Astrocyte (in vitro differentiated cells and primary cell): ENCODE data around the gene CIZ1. TPM values are rescaled to one million over a fixed set of nuclear protein-coding genes. Genes with fewer than 3 reads are reported as not detected.

ENCODE experiments used
- DNase-seq: peaks from one replicate; pipeline ENCODE4 v3.0.0-alpha.2; 2010; ENCODE audit warnings: low read depth
- FAIRE-seq: peaks from 2 replicates; lab custom pipeline; 2011; peaks lifted over from hg19 to GRCh38; lab: Jason Lieb, UNC
- H2AFZ ChIP-seq: 2 replicates; pipeline ENCODE4 v1.6.0; 2012; ENCODE audit warnings: low read depth, low read length, inconsistent platforms
- H3K27ac ChIP-seq: 2 replicates; pipeline ENCODE4 v1.5.1; 2011; ENCODE audit warnings: low read depth, low read length, inconsistent platforms
- H3K27me3 ChIP-seq: 2 replicates; pipeline ENCODE4 v1.6.0; 2011; ENCODE audit warnings: low read length, inconsistent platforms; ENCODE audit not compliant: insufficient read depth
- H3K36me3 ChIP-seq: 2 replicates; pipeline ENCODE4 v1.5.1; 2011; ENCODE audit warnings: low read length, inconsistent platforms; ENCODE audit not compliant: insufficient read depth
- H3K4me1 ChIP-seq: 2 replicates; pipeline ENCODE4 v1.5.1; 2011; ENCODE audit warnings: low read length, inconsistent platforms; ENCODE audit not compliant: insufficient read depth
- H3K4me2 ChIP-seq: 2 replicates; pipeline ENCODE4 v1.6.0; 2012; ENCODE audit warnings: low read length, inconsistent platforms
- H3K4me3 ChIP-seq: 2 replicates; pipeline ENCODE4 v1.5.1; 2011; ENCODE audit warnings: low read depth, mild to moderate bottlenecking, low read length, inconsistent platforms; ENCODE audit not compliant: insufficient read depth
- H3K79me2 ChIP-seq: 2 replicates; pipeline ENCODE4 v1.6.0; 2012; ENCODE audit warnings: mild to moderate bottlenecking, low read length, inconsistent platforms; ENCODE audit not compliant: insufficient read depth
- H3K9ac ChIP-seq: 2 replicates; pipeline ENCODE4 v1.6.0; 2012; ENCODE audit warnings: mild to moderate bottlenecking, low read length, inconsistent platforms
- H3K9me3 ChIP-seq: 2 replicates; pipeline ENCODE4 v1.5.1; 2012; ENCODE audit warnings: low read depth, mild to moderate bottlenecking, low read length, inconsistent platforms; ENCODE audit not compliant: insufficient read depth
- H4K20me1 ChIP-seq: 2 replicates; pipeline ENCODE4 v1.6.0; 2012; ENCODE audit warnings: low read length, inconsistent platforms; ENCODE audit not compliant: insufficient read depth
- H3K27ac Mint-ChIP-seq: one replicate; pipeline ENCODE4 v1.8.0; 2021; ENCODE audit warnings: mild to moderate bottlenecking, mixed read lengths; ENCODE audit not compliant: unreplicated experiment
- H3K27me3 Mint-ChIP-seq: one replicate; pipeline ENCODE4 v1.8.0; 2021; ENCODE audit warnings: low read depth, mixed read lengths; ENCODE audit not compliant: unreplicated experiment
- H3K36me3 Mint-ChIP-seq: one replicate; pipeline ENCODE4 v1.8.0; 2021; ENCODE audit warnings: low read depth, mixed read lengths; ENCODE audit not compliant: unreplicated experiment
- H3K4me1 Mint-ChIP-seq: one replicate; pipeline ENCODE4 v1.8.0; 2021; ENCODE audit warnings: low read depth, mixed read lengths; ENCODE audit not compliant: unreplicated experiment
- H3K4me3 Mint-ChIP-seq: one replicate; pipeline ENCODE4 v1.8.0; 2021; ENCODE audit warnings: mild to moderate bottlenecking, moderate library complexity, mixed read lengths; ENCODE audit not compliant: unreplicated experiment
- H3K9me3 Mint-ChIP-seq: one replicate; pipeline ENCODE4 v1.8.0; 2021; ENCODE audit warnings: mild to moderate bottlenecking, mixed read lengths; ENCODE audit not compliant: unreplicated experiment
- CTCF ChIP-seq: IDR thresholded peaks from 2 replicates; pipeline ENCODE4 v1.5.1; 2011; ENCODE audit warnings: low read depth, mild to moderate bottlenecking, inconsistent platforms, low read length, moderate library complexity; ENCODE audit not compliant: insufficient read depth
- EZH2 ChIP-seq: IDR thresholded peaks from 2 replicates; pipeline ENCODE4 v1.6.1; 2012; ENCODE audit warnings: mild to moderate bottlenecking, low read length, inconsistent platforms; ENCODE audit not compliant: insufficient read depth
- total RNA-seq: library from RNA; stranded (reverse); gene quantifications from 2 replicates; pipeline ENCODE4 v1.2.1, GENCODE V29; 2021

CIZ1 gene
- total RNA-seq, 1 donor from 2014 or later, result 117 TPM

DNA sequence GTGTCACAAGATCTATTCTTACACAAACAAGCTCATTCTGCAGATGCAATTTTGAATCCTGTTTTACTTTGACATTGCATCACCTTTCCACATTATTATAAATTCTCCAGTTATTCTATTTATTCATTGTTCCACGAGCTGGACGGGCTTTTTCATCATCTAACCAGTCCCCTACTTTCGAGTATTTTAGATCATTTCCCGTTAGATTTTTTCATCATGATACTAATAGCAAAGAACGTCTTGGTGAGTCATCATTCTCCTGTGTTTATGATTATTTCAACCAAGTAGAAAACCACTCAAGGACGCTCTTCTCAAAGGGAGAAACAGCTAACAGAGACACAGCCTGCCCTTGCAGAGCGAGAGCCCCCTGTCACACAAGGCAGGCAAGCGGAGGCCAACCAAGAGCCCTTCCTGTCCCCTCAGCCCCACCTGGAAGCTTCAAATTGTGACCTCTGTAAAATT, 16.2 kb downstream of the CIZ1 start:
- Histone ChIP-seq H3K9me3 (peaks cover 7% of the 10 kb centered on the region), H2AFZ (no peak overlapping the region), H3K9ac (peak overlapping the region; percentile 51), H3K27me3 (no peaks in the 10 kb centered on the region), H3K79me2 (no peaks in the 10 kb centered on the region), H3K4me1 (peaks cover 12% of the 10 kb centered on the region), H3K27ac (peak overlapping the region; percentile 57), H3K4me2 (peak overlapping the region; percentile 67), H3K36me3 (peaks cover 38% of the 10 kb centered on the region), H4K20me1 (peaks cover 26% of the 10 kb centered on the region), H3K4me3 (no peak overlapping the region)
- Mint-ChIP-seq H3K9me3 (no peaks in the 10 kb centered on the region), H3K36me3 (peaks cover 27% of the 10 kb centered on the region), H3K27ac (no peak overlapping the region), H3K27me3 (no peaks in the 10 kb centered on the region), H3K4me1 (no peaks in the 10 kb centered on the region), H3K4me3 (no peak overlapping the region)
- FAIRE-seq (no peak), DNase-seq (peak; percentile 63)
- no peak for TF ChIP-seq EZH2
- TF ChIP-seq CTCF, result no peak

GRCh38 chr9:128174062-128174461, 17.3 kb downstream of the CIZ1 start:
- H3K9ac ChIP-seq, result no peak overlapping the region
- no peak for DNase-seq
- H3K4me1 Mint-ChIP-seq, result no peaks in the 10 kb centered on the region
- no peaks in the 10 kb centered on the region for H3K9me3 Mint-ChIP-seq
- peaks cover 37% of the 10 kb centered on the region for H3K36me3 ChIP-seq
- no peak overlapping the region for H3K27ac ChIP-seq
- peaks cover 12% of the 10 kb centered on the region for H3K4me1 ChIP-seq
- no peak overlapping the region for H3K4me2 ChIP-seq
- H3K4me3 ChIP-seq, result no peak overlapping the region
- H3K79me2 ChIP-seq, result no peaks in the 10 kb centered on the region
- FAIRE-seq, result no peak
- TF ChIP-seq CTCF (no peak), EZH2 (no peak)
- H3K9me3 ChIP-seq, result peaks cover 6% of the 10 kb centered on the region
- no peak overlapping the region for H2AFZ ChIP-seq
- H3K27me3 ChIP-seq, result no peaks in the 10 kb centered on the region
- no peak overlapping the region for H3K27ac Mint-ChIP-seq
- peaks cover 26% of the 10 kb centered on the region for H3K36me3 Mint-ChIP-seq
- H3K27me3 Mint-ChIP-seq, result no peaks in the 10 kb centered on the region
- no peak overlapping the region for H3K4me3 Mint-ChIP-seq
- peaks cover 26% of the 10 kb centered on the region for H4K20me1 ChIP-seq

DNA sequence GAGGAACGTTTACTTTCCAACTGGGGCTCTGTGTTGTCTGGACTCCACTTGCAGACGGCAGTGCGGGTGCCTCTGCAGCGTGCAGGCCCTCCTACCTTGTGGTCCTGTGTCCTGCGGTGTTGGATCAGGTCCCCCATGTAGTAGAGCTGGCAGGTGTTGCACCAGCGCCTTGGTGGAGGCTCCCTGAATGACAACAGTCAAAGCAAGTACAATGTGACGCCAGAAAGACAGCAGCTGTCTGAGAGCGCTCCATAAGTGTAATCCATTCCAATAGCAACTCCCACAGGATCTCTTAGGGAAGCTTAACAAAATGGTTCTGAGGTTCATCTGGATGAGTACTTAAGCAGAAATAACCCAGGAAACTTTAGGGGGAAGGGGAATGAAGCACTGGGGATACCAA, 21.4 kb downstream of the CIZ1 start:
- H2AFZ ChIP-seq, result no peak overlapping the region
- H3K36me3 ChIP-seq, result peaks cover 25% of the 10 kb centered on the region
- Mint-ChIP-seq H3K9me3 (no peaks in the 10 kb centered on the region), H3K27ac (no peak overlapping the region), H3K4me3 (no peak overlapping the region), H3K27me3 (no peaks in the 10 kb centered on the region), H3K36me3 (peaks cover 17% of the 10 kb centered on the region), H3K4me1 (no peaks in the 10 kb centered on the region)
- FAIRE-seq (no peak), DNase-seq (no peak)
- no peak overlapping the region for H3K4me3 ChIP-seq
- no peaks in the 10 kb centered on the region for H3K9me3 ChIP-seq
- H3K4me1 ChIP-seq, result peaks cover 6% of the 10 kb centered on the region
- no peak for TF ChIP-seq EZH2
- H3K27me3 ChIP-seq, result no peaks in the 10 kb centered on the region
- H3K4me2 ChIP-seq, result no peak overlapping the region
- H4K20me1 ChIP-seq, result peaks cover 26% of the 10 kb centered on the region
- H3K9ac ChIP-seq, result no peak overlapping the region
- peaks cover 4% of the 10 kb centered on the region for H3K79me2 ChIP-seq
- no peak overlapping the region for H3K27ac ChIP-seq
